GM06990 (cell line): ENCODE data around the gene LTF.
"Not testable (repeated sequence)": the region's sequence is repeated elsewhere in the genome, so short reads cannot be mapped to it uniquely, and the experiment has no call there.

Experiments
- DNase-seq: peaks from one replicate; pipeline ENCODE4 v3.0.0-alpha.2; 2011; ENCODE audit not compliant: insufficient read length; ENCODE audit errors: extremely low read depth
- H3K27me3 ChIP-seq: replicated peaks from 2 replicates; pipeline ENCODE4 v1.6.0; 2011; ENCODE audit warnings: low read length; ENCODE audit not compliant: control insufficient read depth, insufficient read depth
- H3K36me3 ChIP-seq: 2 replicates; pipeline ENCODE4 v1.5.1; 2011; ENCODE audit warnings: low read length; ENCODE audit not compliant: control insufficient read depth, insufficient read depth
- H3K4me3 ChIP-seq: replicated peaks from 2 replicates; pipeline ENCODE4 v1.5.1; 2011; ENCODE audit warnings: low read depth, mild to moderate bottlenecking, control low read depth, low read length
- TF ChIP-seq, protein P1 (sequence below): IDR thresholded peaks from 2 replicates; pipeline ENCODE4 v1.5.1; 2011; ENCODE audit warnings: low read length, control low read depth, mild to moderate bottlenecking, inconsistent platforms; ENCODE audit not compliant: insufficient read depth, poor library complexity, severe bottlenecking

Gene LTF

DNA sequence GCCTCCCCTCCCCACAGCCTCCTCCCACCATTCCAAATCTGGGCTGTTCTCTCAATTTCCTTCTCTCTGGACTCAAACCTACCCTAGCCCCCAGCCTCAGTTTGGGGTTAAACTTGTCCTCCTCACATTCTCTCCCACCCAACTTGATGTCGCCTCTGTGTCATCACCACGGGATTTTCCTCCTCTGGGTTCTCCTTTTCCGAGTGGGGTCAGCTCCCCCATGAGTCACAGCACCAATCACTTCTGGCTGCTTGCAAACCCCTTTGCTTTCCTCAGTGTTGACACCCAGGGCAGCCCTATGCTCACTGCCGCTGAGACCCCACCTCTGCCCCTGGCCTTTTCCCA, 58.3 kb downstream of the LTF start:
- TF ChIP-seq, protein P1, sequence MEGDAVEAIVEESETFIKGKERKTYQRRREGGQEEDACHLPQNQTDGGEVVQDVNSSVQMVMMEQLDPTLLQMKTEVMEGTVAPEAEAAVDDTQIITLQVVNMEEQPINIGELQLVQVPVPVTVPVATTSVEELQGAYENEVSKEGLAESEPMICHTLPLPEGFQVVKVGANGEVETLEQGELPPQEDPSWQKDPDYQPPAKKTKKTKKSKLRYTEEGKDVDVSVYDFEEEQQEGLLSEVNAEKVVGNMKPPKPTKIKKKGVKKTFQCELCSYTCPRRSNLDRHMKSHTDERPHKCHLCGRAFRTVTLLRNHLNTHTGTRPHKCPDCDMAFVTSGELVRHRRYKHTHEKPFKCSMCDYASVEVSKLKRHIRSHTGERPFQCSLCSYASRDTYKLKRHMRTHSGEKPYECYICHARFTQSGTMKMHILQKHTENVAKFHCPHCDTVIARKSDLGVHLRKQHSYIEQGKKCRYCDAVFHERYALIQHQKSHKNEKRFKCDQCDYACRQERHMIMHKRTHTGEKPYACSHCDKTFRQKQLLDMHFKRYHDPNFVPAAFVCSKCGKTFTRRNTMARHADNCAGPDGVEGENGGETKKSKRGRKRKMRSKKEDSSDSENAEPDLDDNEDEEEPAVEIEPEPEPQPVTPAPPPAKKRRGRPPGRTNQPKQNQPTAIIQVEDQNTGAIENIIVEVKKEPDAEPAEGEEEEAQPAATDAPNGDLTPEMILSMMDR = no peak
- DNase-seq = no peak
- H3K36me3 ChIP-seq = no peaks in the 10 kb centered on the region
- no peaks in the 10 kb centered on the region for H3K27me3 ChIP-seq
- no peak overlapping the region for H3K4me3 ChIP-seq

DNA sequence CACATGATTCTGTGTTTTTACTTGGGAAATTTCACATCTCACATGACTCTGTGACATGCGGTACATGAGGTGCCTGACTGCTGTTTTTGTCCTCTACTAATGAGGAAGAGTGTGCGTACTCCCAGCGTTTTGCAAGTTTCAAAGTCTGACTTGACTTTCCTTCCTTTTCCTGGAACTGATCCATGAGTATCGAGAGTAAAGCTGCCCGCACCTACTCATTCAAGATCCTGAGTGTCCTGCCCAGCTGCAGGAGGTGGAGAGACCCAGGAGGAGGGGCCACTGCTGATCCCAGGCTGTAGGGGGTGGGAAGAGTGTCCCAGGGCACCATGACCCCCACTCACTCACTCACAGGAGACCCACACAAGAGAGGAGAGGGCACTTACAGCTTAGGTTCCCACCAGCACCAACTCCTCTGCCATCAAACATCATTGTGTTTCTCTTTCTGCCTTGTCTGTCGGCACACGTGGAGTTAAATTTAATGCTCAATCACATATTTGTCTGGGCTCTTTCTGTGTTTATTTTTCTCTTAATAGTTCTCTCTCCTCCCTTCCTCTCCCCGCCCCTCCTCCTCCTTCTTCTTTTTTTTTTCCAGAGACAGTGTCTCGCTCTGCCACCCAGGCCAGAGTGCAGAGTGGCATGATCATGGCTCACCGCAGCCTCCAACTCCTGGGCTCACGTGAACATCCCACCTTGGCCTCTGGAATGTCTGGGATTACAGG, 59.2 kb downstream of the LTF start:
- no peak for DNase-seq
- TF ChIP-seq, protein P1 = no peak
- Histone ChIP-seq H3K27me3 (no peaks in the 10 kb centered on the region), H3K4me3 (no peak overlapping the region), H3K36me3 (no peaks in the 10 kb centered on the region)

DNA sequence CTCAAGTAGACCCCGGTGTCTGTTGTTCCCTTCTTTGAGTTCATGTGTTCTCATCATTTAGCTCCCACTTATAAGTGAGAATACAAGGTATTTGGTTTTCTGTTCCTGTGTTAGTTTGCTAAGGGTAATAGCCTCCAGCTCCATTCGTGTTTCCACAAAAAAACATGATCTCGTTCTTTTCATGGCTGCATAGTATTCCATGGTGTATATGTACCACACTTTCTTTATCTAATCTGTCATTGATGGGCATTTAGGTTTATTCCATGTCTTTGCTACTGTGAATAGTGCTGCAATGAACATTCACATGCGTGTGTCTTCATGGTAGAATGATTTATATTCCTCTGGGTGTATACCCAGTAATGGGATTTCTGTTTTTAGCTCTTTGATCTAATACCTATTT, 61.8 kb downstream of the LTF start:
- not testable (repeated sequence) for H3K27me3 ChIP-seq, H3K36me3 ChIP-seq, DNase-seq, H3K4me3 ChIP-seq

GRCh38 chr3:46401579-46401978, 63.1 kb downstream of the LTF start:
- no peak for DNase-seq
- H3K4me3 ChIP-seq = no peak overlapping the region
- H3K27me3 ChIP-seq = no peaks in the 10 kb centered on the region
- TF ChIP-seq, protein P1 = no peak
- H3K36me3 ChIP-seq = no peaks in the 10 kb centered on the region

- Histone ChIP-seq H3K36me3 (no peaks in the 10 kb centered on the region), H3K27me3 (no peaks in the 10 kb centered on the region), H3K4me3 (no peak overlapping the region)
- TF ChIP-seq, protein P1 = no peak
- no peak for DNase-seq
Measured at GRCh38 chr3:46400846-46401245, 63.9 kb downstream of the LTF start.

DNA sequence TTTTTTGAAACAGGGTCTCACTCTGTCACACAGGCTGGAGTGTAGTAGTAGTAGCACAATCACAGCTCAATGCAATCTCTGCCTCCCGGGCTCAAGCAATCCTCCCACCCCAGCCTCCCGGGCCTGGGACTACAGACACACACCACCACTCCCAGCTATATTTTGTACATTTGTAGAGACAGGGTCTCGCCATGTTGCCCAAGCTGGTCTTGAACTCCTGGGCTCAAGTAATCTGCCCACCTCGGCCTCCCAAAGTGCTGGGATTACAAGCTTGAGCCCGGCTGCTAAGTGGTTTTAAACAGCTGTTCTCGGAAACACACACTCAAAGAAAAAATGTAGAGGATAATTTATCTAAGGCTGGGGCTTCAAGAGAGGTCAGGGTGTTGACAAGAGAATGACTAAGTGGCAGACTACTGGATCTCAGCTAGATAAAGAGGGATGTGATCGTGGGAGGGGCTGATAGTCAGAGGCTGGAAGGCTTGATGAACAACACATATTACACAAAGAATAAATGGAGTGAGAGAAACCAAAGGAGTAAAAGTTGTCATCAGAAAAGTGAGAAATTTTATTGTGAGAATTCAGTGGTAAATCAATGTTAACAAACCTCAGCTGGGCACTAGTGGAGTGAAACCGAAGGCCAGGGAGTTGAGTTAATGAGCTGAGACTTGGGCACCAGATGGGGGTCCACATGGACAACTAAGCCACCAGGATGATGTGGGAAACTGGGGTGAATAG, 64.5 kb downstream of the LTF start:
- H3K27me3 ChIP-seq = no peaks in the 10 kb centered on the region; the same call in 1 of the 2 replicates
- no peak for DNase-seq
- no peak overlapping the region for H3K4me3 ChIP-seq
- no peaks in the 10 kb centered on the region for H3K36me3 ChIP-seq
- TF ChIP-seq, protein P1 = no peak
